RCC 7860 (cell line): ENCODE data around the gene SPACA7.

Source experiments
- DNase-seq: peaks from one replicate; pipeline ENCODE4 v3.0.0-alpha.2; 2015; ENCODE audit warnings: low spot score
- FAIRE-seq: peaks from 2 replicates; lab custom pipeline; 2012; peaks lifted over from hg19 to GRCh38; lab: Jason Lieb, UNC

The SPACA7 gene

DNA sequence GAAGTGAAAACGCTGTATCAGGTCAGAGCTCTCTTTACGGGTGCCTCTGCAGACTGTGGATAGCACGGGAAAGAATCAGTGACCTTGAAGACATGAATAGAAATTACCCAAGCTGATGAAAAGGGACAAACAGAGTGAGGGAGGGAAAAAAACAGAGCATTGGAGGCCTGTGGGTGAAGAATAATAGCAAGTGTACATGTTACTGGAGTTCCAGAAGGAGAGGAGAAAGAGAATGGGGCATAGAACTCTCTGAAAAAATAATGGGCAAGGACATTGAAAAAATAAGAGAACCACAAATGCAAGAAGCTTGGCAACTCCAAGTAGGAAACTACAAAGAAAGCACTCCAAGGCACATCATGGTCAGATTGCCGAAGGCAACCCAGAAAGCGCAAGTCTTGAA is 86.3 kb downstream of the SPACA7 start:
- FAIRE-seq (no peak), DNase-seq (no peak)

DNA sequence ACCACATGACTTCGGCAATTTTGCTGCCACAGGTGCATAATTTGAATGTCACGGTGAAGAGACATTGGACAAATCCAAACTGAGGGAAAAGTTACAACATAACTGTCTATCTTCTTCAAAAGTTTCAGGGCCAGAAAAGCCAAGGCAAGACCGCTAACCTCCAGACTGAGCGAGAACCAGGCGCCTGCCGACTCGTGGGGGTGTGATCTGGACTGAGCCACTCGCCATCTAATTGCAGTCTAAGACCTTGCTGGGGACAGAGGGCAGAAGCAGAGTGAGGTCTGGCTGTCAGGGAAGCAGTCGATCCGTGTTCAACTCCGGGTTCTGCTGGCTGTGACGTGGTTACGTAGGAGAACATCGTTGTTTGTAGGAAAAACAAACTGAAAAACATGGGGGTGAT is 88.6 kb downstream of the SPACA7 start:
- FAIRE-seq (no peak), DNase-seq (no peak)

DNA sequence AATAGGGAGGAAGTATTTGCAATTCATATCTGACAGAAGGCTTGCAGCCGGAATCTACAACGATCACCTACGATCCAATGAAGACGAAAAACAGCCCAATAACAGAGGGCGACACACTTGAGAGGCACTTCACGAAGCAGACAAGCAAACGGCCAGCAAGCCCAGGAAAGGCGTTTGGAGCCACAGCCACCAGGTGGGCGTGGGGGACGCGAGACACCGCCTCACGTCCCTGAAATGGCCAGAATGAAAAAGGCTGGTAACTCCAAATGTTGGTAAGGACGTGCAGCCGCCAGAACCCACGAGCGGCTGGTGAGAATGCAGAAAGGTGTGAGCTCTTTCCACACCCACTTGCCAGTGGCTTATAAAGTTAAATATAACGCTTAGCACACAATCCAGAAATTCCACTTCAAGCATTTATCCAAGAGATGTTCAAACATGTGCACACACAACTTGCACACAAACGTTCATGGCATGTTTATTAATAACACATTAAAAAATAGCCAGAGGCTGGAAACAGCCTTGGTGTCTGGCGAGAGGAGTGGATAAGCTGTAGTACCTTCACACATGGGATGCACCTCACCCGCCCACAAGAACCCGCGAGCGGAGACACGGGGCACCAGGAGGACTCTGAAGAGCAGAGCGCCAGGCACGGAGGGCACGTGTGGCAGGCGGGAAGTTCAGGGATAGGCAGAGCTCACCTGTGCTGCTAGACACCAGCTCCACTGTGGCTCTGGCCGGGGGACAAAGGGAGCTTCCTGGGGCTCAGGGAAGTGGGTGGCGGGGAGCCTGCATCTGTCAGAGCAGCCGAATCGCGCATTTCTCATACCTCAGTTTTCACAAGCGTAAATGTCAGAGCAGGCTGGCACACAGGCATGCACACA is 89.3 kb downstream of the SPACA7 start:
- no peak for FAIRE-seq
- DNase-seq: no peak

DNA sequence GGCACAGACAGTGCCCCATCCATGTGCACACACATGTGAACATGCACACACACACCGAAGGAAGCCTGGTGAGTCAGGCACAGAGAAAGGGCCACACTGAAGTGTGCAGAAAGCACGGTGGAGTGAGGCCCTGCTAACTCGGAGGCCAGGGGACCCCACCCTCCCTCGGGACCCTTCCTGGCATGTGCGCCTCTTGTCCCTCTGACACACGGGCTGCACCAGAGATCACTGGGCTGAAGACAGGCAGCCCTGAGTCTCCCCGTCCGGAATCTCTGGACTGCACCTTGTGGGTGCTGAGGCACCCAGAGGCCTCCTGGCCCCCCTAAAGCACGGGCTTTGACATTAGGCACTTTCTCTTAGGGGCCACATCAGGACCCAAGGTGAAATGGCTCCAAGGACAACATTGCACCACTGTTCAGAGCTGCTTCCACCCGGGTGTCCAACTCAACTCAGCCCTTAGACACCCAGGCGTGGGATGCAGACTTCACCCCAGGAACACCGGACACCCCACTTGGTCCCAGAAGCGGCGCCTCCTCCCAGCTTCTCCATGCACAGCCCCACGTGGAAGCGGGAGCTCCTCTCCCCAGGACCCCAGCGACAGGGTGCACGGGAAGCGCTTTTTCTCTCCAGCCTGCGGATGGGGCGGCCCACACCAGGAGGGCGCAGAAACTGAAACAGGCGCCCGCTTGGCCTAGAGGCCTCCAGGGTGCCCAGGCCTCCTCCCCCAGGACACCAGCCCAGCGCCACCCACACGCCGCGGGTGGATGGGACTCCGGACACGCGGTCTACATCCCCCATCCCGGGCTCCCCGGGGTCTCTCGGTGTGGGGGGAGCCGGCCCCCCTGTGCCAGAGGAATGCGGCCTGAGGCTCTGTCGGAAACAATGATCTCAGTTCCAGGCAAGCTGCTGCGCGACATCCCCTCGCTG is 90.2 kb downstream of the SPACA7 start:
- FAIRE-seq (no peak), DNase-seq (no peak)

DNA sequence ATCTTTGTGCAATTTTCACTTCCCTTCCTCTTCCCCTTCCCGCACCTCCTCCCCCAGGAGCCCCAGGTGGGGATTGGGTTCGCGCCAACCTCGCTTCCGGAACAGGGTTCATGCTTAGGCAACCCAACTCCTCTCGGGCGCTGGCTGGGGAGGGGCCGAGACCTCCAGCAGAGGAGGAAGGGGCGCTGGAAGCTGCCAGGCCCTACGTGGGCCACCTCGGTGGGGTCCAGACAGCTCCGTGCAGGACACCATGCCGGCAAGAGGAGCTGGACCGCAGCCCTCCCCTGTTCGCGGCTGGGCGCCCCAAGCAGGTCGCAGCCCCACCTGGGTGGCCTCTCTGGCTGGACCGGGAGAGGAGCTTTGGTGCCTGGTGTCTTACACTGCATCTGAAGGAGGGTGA is 91.1 kb downstream of the SPACA7 start:
- DNase-seq (no peak), FAIRE-seq (no peak)

DNA sequence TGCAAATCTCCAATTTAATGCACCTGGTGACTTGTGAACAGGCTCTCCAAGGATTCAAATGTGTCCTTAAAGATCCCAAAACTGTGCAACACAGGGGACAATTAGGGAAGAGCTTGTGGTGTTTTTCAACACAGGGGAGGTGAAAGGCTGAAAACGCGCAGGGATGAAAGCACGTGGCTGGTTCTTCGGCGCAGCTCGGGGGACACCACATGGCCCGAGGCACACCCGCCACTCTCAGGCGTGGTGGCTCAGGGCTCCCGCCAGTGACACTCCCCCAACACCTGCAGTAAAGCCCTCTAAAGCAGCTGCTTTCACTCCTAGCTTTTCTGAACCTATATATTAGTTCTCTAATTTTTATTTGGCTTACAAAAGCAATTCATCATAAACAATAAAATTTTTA is 91.9 kb downstream of the SPACA7 start:
- no peak for FAIRE-seq
- DNase-seq: no peak

DNA sequence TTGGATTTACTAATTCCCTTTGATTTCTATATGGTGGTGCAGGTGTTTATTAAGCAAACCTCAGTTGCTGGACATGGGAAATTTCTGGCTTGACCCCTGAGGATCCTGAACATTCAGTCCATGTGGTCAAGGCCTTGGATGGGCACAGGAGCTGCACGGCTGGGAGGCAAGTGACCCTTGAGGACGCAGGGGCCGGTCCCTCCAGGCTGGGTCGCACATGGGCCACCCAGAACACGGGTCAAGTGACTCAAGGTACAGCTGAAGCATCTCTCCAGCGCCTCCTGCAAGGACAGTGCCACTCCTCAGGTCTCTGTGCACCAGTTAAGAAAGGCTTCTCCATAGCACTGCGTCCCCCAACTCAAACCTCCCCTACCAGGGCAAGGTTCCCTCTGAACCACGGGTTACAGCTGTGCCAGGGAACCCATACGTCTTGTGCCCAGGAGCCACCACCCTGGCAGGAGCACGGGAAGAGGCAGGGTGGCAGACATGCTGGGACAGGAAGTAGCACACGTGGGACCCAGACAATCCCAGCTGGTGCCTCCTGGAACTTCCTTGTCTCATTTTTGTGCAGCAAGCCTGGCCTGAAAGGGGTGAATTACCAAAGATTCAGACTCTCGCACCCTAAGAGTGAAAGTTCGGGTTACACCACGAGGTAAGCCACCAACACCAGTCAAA is 93.1 kb downstream of the SPACA7 start:
- FAIRE-seq (no peak), DNase-seq (no peak)

DNA sequence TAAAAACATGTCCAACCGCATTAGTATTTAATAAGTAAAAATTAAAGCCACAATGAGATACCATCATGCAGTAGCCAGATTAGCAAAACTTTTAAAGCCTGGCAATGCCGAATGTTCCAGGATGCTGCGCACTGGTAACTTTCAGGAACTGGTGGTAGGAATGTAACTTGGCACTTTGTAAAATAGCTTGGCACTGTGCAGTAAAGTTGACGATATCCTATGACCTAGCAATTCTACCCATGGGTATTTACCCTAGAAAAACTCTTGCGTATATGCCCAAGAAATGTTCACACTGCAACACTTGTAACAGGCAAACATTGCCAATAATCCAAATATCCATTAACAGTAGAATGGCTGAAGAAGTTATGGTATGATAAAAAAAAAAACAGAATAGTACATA is 97.7 kb downstream of the SPACA7 start:
- DNase-seq: no peak
- FAIRE-seq: no peak

DNA sequence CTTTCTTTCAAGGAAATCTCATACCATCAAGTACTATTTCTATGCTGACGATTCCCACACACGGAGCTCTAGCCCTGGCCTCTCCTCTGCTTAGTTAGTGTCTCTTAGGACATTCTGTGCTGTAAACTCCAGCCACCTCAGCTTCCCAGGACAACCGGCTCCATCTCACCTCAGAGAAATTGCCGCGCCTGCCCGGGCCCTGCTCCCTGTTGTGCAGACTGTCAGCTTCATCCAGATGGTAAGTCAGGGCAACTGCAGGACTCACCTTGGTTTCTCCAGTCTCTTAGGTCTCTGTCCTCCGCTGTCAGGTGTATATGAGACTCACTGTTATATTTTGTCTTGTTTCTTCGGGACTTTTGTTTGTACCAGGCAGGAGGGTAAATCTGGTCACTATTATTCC is 98.7 kb downstream of the SPACA7 start:
- no peak for FAIRE-seq

DNA sequence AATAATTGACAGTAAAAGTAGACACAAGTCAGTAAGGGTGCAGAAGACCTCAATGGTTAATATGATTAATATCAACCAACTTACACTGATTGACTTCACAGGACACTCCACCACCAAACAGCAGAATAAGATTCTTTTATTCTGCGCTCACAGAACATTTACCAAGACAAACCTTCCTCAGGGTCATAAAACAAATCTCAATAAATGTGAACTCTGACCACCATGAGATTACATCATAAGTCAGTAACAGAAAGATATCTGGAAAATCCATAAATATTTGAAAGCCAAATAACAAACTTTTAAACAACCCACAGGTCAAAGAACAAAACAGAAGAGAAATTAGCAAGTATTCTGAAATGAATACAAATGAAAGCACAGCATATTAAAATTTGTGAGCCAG is 99.7 kb downstream of the SPACA7 start:
- FAIRE-seq: no peak
- no peak for DNase-seq

More for the DNA sequence above, 98.7 kb downstream of the SPACA7 start:
- DNase-seq: no peak

DNA sequence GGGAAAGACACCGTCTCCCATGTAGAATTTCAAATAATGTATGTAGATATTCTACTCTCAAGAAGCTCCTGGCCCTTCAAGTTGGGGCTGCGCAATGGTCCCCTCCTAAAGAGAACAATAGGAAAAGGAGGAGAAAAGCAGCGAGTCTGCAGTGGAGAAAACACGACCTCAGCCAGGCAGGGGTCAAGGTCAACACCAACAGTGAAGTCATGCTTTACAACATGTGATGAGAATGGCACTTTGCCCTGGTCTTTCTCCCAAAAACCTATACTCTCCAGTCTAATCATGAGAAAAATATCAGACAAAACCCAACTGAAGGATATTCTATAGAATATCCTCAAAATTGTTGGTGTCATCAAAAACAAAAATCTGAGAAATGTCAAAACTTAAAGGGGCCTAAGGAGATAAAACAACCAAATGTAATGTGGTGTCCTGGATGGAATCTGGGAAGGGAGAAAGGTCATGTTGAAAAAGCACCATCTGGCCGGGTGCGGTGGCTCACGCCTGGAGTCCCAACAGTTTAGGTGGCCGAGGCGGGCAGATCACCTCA is 101.0 kb downstream of the SPACA7 start:
- FAIRE-seq (no peak), DNase-seq (no peak)

DNA sequence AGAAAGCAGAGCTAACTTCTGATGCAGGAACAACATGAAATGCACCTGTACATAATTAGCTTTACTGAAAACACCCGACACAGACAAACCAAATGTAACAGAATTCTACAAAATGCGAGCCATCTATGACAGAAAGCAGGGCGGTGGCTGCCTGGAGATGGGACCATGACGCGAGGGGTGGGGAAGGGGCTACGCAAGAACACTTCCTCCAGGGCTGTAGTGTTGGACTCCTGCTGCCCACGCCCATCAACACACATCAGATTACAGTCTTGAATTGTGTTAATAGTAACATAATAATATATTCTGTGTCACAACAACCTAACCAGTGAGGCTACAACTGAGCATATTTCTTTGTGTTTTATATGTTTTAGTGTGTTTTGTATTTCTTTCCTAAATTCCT is 103.2 kb downstream of the SPACA7 start:
- DNase-seq (no peak), FAIRE-seq (no peak)

DNA sequence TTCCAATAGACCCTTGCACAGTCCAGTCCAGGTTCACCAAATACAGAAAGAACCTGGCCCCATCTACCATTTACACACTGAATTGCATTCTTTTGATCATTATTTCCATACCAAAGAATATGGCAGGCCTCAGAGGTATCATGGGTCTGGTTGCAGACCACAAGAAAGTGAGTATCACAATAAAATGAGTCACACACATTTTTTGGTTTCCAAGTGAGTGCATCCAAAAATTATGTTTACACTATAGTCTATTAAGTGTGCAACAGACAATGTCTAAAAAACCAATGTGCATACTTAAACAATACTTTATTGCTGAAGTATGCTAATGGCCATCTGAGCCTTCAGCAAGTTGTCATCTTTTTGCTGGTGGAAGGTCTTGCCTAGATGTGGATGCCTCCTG is 105.3 kb downstream of the SPACA7 start:
- FAIRE-seq: no peak
- DNase-seq: no peak

DNA sequence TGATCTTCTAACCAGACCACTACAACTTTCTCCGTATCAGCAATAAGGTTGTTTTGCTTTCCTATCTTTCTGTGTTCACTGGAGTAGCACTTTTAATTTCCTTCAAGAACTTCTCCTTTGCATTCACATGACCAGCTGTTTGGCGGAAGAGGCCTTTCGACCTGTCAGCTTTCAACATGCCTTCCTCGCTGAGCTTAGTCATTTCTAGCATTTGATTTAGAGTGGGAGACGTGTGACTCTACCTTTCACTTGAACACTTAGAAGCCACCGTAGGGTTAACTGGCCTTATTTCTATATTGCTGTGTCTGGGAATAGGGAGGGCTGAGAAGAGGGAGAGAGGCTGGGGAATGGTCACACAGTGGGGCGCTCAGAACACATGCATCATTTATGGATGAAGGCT is 107.1 kb downstream of the SPACA7 start:
- FAIRE-seq (no peak), DNase-seq (no peak)
